H9 (cell line): ENCODE data around the gene MGMT. TPM values are rescaled to one million over a fixed set of nuclear protein-coding genes. Genes with fewer than 3 reads are reported as not detected.

ENCODE experiments used
- DNase-seq: peaks from one replicate; pipeline ENCODE4 v3.0.0-alpha.2; 2017
- H2AFZ ChIP-seq: one replicate; pipeline ENCODE4 v1.6.1; 2013; ENCODE audit warnings: mild to moderate bottlenecking, low read length, control low read depth, moderate library complexity
- H2AK5ac ChIP-seq: 2 replicates; pipeline ENCODE4 v1.6.1; 2013; ENCODE audit warnings: low read length, control low read depth, mixed read lengths; ENCODE audit not compliant: insufficient read length
- H2BK120ac ChIP-seq: one replicate; pipeline ENCODE4 v1.6.1; 2013; ENCODE audit warnings: low read depth, mild to moderate bottlenecking, low read length, control low read depth, inconsistent platforms; ENCODE audit not compliant: poor library complexity, severe bottlenecking
- H2BK12ac ChIP-seq: 2 replicates; pipeline ENCODE4 v1.6.1; 2013; ENCODE audit warnings: low read length, control low read depth, mixed read lengths, low read depth; ENCODE audit not compliant: insufficient read length
- H2BK15ac ChIP-seq: 2 replicates; pipeline ENCODE4 v1.6.1; 2013; ENCODE audit warnings: low read depth, low read length, control low read depth
- H2BK20ac ChIP-seq: one replicate; pipeline ENCODE4 v1.6.1; 2013; ENCODE audit warnings: low read depth, mild to moderate bottlenecking, low read length, control low read depth, inconsistent platforms; ENCODE audit not compliant: poor library complexity, severe bottlenecking
- H2BK5ac ChIP-seq: 2 replicates; pipeline ENCODE4 v1.6.1; 2013; ENCODE audit warnings: low read length, control low read depth, mixed read lengths; ENCODE audit not compliant: insufficient read length
- H3K14ac ChIP-seq: 2 replicates; pipeline ENCODE4 v1.6.1; 2013; ENCODE audit warnings: low read length, control low read depth; ENCODE audit not compliant: insufficient read depth
- H3K18ac ChIP-seq: 2 replicates; pipeline ENCODE4 v1.6.1; 2013; ENCODE audit warnings: low read depth, mild to moderate bottlenecking, mixed read lengths, low read length, control low read depth; ENCODE audit not compliant: insufficient read length
- H3K23ac ChIP-seq: 2 replicates; pipeline ENCODE4 v1.6.1; 2013; ENCODE audit warnings: low read length, control low read depth, mixed read lengths, low read depth; ENCODE audit not compliant: insufficient read length
- H3K23me2 ChIP-seq: 2 replicates; pipeline ENCODE4 v1.6.1; 2013; ENCODE audit warnings: low read depth, mild to moderate bottlenecking, mixed read lengths, low read length, control low read depth; ENCODE audit not compliant: insufficient read length, poor library complexity, severe bottlenecking
- H3K27ac ChIP-seq: 2 replicates; pipeline ENCODE4 v1.5.1; 2013; ENCODE audit warnings: low read length, control low read depth, mixed read lengths, low read depth; ENCODE audit not compliant: insufficient read length
- H3K27me3 ChIP-seq: 2 replicates; pipeline ENCODE4 v1.6.1; 2013; ENCODE audit warnings: low read length, control low read depth, inconsistent platforms; ENCODE audit not compliant: insufficient read depth
- H3K4ac ChIP-seq: 2 replicates; pipeline ENCODE4 v1.6.1; 2013; ENCODE audit warnings: low read depth, mild to moderate bottlenecking, control low read depth, inconsistent platforms, low read length, moderate library complexity
- H3K4me1 ChIP-seq: 2 replicates; pipeline ENCODE4 v1.6.1; 2013; ENCODE audit warnings: low read length, control low read depth, inconsistent platforms; ENCODE audit not compliant: insufficient read depth
- H3K4me2 ChIP-seq: 2 replicates; pipeline ENCODE4 v1.6.1; 2013; ENCODE audit warnings: low read length, control low read depth, mixed read lengths; ENCODE audit not compliant: insufficient read length, insufficient read depth
- H3K56ac ChIP-seq: 2 replicates; pipeline ENCODE4 v1.6.1; 2013; ENCODE audit warnings: low read depth, mild to moderate bottlenecking, mixed read lengths, low read length, control low read depth; ENCODE audit not compliant: insufficient read length
- H3K79me1 ChIP-seq: 2 replicates; pipeline ENCODE4 v1.6.1; 2013; ENCODE audit warnings: low read depth, mild to moderate bottlenecking, moderate library complexity, low read length, control low read depth, inconsistent platforms; ENCODE audit not compliant: insufficient read depth, poor library complexity, severe bottlenecking
- H3K79me2 ChIP-seq: 2 replicates; pipeline ENCODE4 v1.6.1; 2013; ENCODE audit warnings: low read length, control low read depth, inconsistent platforms; ENCODE audit not compliant: insufficient read depth
- H3K9ac ChIP-seq: 2 replicates; pipeline ENCODE4 v1.6.1; 2013; ENCODE audit warnings: low read length, control low read depth, mixed read lengths; ENCODE audit not compliant: insufficient read length; ENCODE audit errors: extremely low read depth
- H3K9me3 ChIP-seq: one replicate; pipeline ENCODE4 v1.6.1; 2013; ENCODE audit warnings: low read depth, low read length, inconsistent platforms; ENCODE audit not compliant: control insufficient read depth
- H3T11ph ChIP-seq: one replicate; pipeline ENCODE4 v1.6.1; 2013; ENCODE audit warnings: mild to moderate bottlenecking, low read length, control low read depth, inconsistent platforms
- H4K20me1 ChIP-seq: one replicate; pipeline ENCODE4 v1.6.1; 2013; ENCODE audit not compliant: control insufficient read depth, insufficient read length, insufficient read depth
- H4K5ac ChIP-seq: 2 replicates; pipeline ENCODE4 v1.6.1; 2013; ENCODE audit warnings: low read depth, mild to moderate bottlenecking, mixed read lengths, low read length, control low read depth; ENCODE audit not compliant: insufficient read length
- H4K8ac ChIP-seq: replicated peaks from 2 replicates; pipeline ENCODE4 v1.6.1; 2013; ENCODE audit warnings: low read length, control low read depth, mixed read lengths, low read depth; ENCODE audit not compliant: insufficient read length
- H4K91ac ChIP-seq: 2 replicates; pipeline ENCODE4 v1.6.1; 2013; ENCODE audit warnings: low read depth, mild to moderate bottlenecking, moderate library complexity, mixed read lengths, low read length, control low read depth; ENCODE audit not compliant: insufficient read length
- H3K27ac Mint-ChIP-seq, 3 experiments: 2 replicates in 2 of 3; 3 replicates in 1 of 3; pipeline ENCODE4 v1.8.0; 2020 to 2021; ENCODE audit warnings: mixed read lengths in 3 of 3, mild to moderate bottlenecking in 1 of 3, moderate library complexity in 1 of 3
- H3K27me3 Mint-ChIP-seq: 2 replicates; pipeline ENCODE4 v1.8.0; 2021; ENCODE audit warnings: low read depth, mild to moderate bottlenecking, moderate library complexity, mixed read lengths
- H3K36me3 Mint-ChIP-seq, 3 experiments: 2 replicates in 2 of 3; 3 replicates in 1 of 3; pipeline ENCODE4 v1.8.0; 2020 to 2021; ENCODE audit warnings: low read depth in 3 of 3, mixed read lengths in 3 of 3; ENCODE audit not compliant: insufficient read depth in 1 of 3
- H3K4me1 Mint-ChIP-seq, 2 experiments: 2 replicates each; pipeline ENCODE4 v1.8.0; 2020; ENCODE audit warnings: mixed read lengths in 2 of 2
- H3K4me3 Mint-ChIP-seq, 2 experiments: 2 replicates in 1 of 2; 3 replicates in 1 of 2; pipeline ENCODE4 v1.8.0; 2020 to 2021; ENCODE audit warnings: mild to moderate bottlenecking in 2 of 2, mixed read lengths in 2 of 2, moderate library complexity in 1 of 2
- H3K9me3 Mint-ChIP-seq, 2 experiments: 2 replicates in 1 of 2; 3 replicates in 1 of 2; pipeline ENCODE4 v1.8.0; 2020; ENCODE audit warnings: mild to moderate bottlenecking in 2 of 2, mixed read lengths in 2 of 2, moderate library complexity in 1 of 2
- CTCF ChIP-seq: fragments of 200-600 bp; sonication (generic); conservative IDR thresholded peaks from 3 replicates; pipeline ENCODE4 v1.8.0; 2021; ENCODE audit warnings: antibody characterized with exemption, mild to moderate bottlenecking
- WGBS: extraction: QIAGEN DNeasy Blood & Tissue Kit; methylation state at CpG from one replicate; pipeline ENCODE4 v1.1.7; 2013; ENCODE audit warnings: missing lambda C conversion rate, low lambda C conversion rate, mixed read lengths; ENCODE audit not compliant: insufficient read length; ENCODE audit errors: extremely low coverage; 5-methylcytosine and 5-hydroxymethylcytosine counted together
- total RNA-seq: library from RNA; stranded (reverse); gene quantifications from 2 replicates; pipeline ENCODE4 v1.2.1, GENCODE V29; 2021

Gene MGMT
- total RNA-seq, 1 experiment from 2014 or later, result 18.4 TPM

GRCh38 chr10:129809841-129810240, 342.8 kb downstream of the MGMT start:
- no peak overlapping the region for H3K27ac ChIP-seq
- H4K5ac ChIP-seq, result no peak overlapping the region
- H3K14ac ChIP-seq, result no peak overlapping the region
- Mint-ChIP-seq H3K27me3 (peaks cover 10% of the 10 kb centered on the region), H3K9me3 (peaks cover 10 to 12% of the 10 kb centered on the region in 2 experiments; a peak in 4 of 5 replicates), H3K4me1 (peaks cover 0 to 2% of the 10 kb centered on the region in 2 experiments; a peak in 1 of 4 replicates), H3K36me3 (peaks cover 0 to 9% (median 3%) of the 10 kb centered on the region in 3 experiments; a peak in 4 of 7 replicates), H3K27ac (no peak overlapping the region), H3K4me3 (no peak overlapping the region)
- no peaks in the 10 kb centered on the region for H4K20me1 ChIP-seq
- H3K18ac ChIP-seq, result no peak overlapping the region
- H3K4ac ChIP-seq, result no peak overlapping the region
- no CpG with 5 or more reads among the region's 13 CpGs for WGBS
- no peak overlapping the region for H3K56ac ChIP-seq
- H3K9me3 ChIP-seq, result peaks cover 5% of the 10 kb centered on the region
- no peak overlapping the region for H3K4me2 ChIP-seq
- H3K4me1 ChIP-seq, result no peaks in the 10 kb centered on the region
- no peak overlapping the region for H4K91ac ChIP-seq
- H3K23me2 ChIP-seq, result no peaks in the 10 kb centered on the region
- no peak overlapping the region for H2AFZ ChIP-seq
- no peak overlapping the region for H2BK120ac ChIP-seq
- no peaks in the 10 kb centered on the region for H3K79me2 ChIP-seq
- H3K27me3 ChIP-seq, result no peaks in the 10 kb centered on the region
- no peak for TF ChIP-seq CTCF
- no peak overlapping the region for H2BK12ac ChIP-seq
- no peak overlapping the region for H4K8ac ChIP-seq
- H3K79me1 ChIP-seq, result no peaks in the 10 kb centered on the region
- no peak overlapping the region for H3K9ac ChIP-seq
- no peak overlapping the region for H2AK5ac ChIP-seq
- H2BK20ac ChIP-seq, result no peak overlapping the region
- H3T11ph ChIP-seq, result no peak overlapping the region
- no peak for DNase-seq
- H3K23ac ChIP-seq, result no peak overlapping the region
- no peak overlapping the region for H2BK5ac ChIP-seq
- no peak overlapping the region for H2BK15ac ChIP-seq
